ENCODE data around the gene CACNA1S.

DNA sequence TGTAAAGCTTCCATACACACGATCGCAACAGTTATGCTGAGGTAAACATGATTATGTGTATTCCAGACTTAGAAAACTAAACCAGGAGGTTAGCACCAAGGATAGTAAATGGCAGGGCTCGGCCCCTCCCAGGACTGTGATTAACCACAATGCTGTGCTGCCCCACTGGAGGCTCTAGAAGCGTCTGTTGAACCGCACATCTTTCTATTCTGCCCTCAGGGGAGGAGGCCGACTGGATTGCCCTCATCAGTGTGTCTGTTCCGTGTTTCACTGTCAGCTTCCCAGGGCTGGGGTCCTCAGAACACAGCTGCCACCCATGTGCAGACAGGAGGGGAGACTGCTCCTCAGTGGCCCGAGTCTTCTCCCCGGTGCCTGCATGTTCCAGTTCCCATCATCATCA is 27.5 kb upstream of the CACNA1S start:
- TF ChIP-seq CHD1 (IDR thresholded peaks at IDR 0.05; ENCODE audit: low read depth, low read length) (no peak), POLR2A (IDR thresholded peaks at IDR 0.05; ENCODE audit: low read depth, low read length) (no peak)
- TF ChIP-seq, protein P1, sequence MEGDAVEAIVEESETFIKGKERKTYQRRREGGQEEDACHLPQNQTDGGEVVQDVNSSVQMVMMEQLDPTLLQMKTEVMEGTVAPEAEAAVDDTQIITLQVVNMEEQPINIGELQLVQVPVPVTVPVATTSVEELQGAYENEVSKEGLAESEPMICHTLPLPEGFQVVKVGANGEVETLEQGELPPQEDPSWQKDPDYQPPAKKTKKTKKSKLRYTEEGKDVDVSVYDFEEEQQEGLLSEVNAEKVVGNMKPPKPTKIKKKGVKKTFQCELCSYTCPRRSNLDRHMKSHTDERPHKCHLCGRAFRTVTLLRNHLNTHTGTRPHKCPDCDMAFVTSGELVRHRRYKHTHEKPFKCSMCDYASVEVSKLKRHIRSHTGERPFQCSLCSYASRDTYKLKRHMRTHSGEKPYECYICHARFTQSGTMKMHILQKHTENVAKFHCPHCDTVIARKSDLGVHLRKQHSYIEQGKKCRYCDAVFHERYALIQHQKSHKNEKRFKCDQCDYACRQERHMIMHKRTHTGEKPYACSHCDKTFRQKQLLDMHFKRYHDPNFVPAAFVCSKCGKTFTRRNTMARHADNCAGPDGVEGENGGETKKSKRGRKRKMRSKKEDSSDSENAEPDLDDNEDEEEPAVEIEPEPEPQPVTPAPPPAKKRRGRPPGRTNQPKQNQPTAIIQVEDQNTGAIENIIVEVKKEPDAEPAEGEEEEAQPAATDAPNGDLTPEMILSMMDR (conservative IDR thresholded peaks at IDR 0.05; ENCODE audit: low read depth, low read length) = no peak

Data from IMR-90 (cell line).